OCI-LY7 (cell line): Measurements from ENCODE around the gene B3GNT5.

Source experiments
- CTCF ChIP-seq: fragments of 200-600 bp; sonication (generic); conservative IDR thresholded peaks from 2 replicates; pipeline ENCODE4 v1.5.1; 2014; ENCODE audit warnings: mild to moderate bottlenecking, antibody characterized with exemption, low read length, moderate library complexity, mixed read lengths
- EZH2phosphoT487 ChIP-seq: fragments of 200-600 bp; sonication (generic); IDR thresholded peaks from 2 replicates; pipeline ENCODE4 v1.6.1; 2018; ENCODE audit warnings: low read depth, borderline replicate concordance, mild to moderate bottlenecking, mixed run types, antibody characterized with exemption, low read length, moderate library complexity, mixed read lengths

GRCh38 chr3:183317886-183318865, 65.1 kb downstream of the B3GNT5 start:
- TF ChIP-seq CTCF (no peak), EZH2phosphoT487 (no peak)
